WTC11 (cell line): ENCODE measurements around the gene ANTXR1. TPM values are rescaled to one million over a fixed set of nuclear protein-coding genes. Genes with fewer than 3 reads are reported as not detected.

Experiments used
- ATAC-seq: fragments of 200-7000 bp; cut with Tn5 transposase; 2 replicates; pipeline ENCODE4 v1.10.0; 2021; ENCODE audit warnings: mild to moderate bottlenecking, moderate library complexity
- CTCF ChIA-PET: fragments of 300-600 bp; sonication (Branson Sonifier 250); formaldehyde crosslinking; loops from one replicate; lab custom pipeline; 2021; ENCODE audit warnings: antibody characterized with exemption; lab: Charles Lee
- POLR2A ChIA-PET: fragments of 350-600 bp; sonication (Branson Sonifier 250); formaldehyde crosslinking; loops from one replicate; lab custom pipeline; 2021; ENCODE audit warnings: antibody characterized with exemption; lab: Charles Lee
- DNase-seq: peaks from one replicate; pipeline ENCODE4 v3.0.0; 2021; ENCODE audit warnings: low spot score
- H3K27ac Mint-ChIP-seq: 2 replicates; pipeline ENCODE4 v1.8.0; 2021; ENCODE audit warnings: mixed read lengths
- H3K27me3 Mint-ChIP-seq: 2 replicates; pipeline ENCODE4 v1.8.0; 2021; ENCODE audit warnings: low read depth, mild to moderate bottlenecking, moderate library complexity, mixed read lengths
- H3K36me3 Mint-ChIP-seq: 2 replicates; pipeline ENCODE4 v1.8.0; 2021; ENCODE audit warnings: mixed read lengths
- H3K4me1 Mint-ChIP-seq: 2 replicates; pipeline ENCODE4 v1.8.0; 2022; ENCODE audit warnings: mixed read lengths
- H3K4me3 Mint-ChIP-seq: 2 replicates; pipeline ENCODE4 v1.8.0; 2021; ENCODE audit warnings: mild to moderate bottlenecking, moderate library complexity, mixed read lengths
- H3K9me3 Mint-ChIP-seq: 2 replicates; pipeline ENCODE4 v1.8.0; 2021; ENCODE audit warnings: mixed read lengths
- CREB1 ChIP-seq: sonication (generic); formaldehyde crosslinking; IDR thresholded peaks from 2 replicates; pipeline ENCODE4 v1.8.0; 2023; ENCODE audit warnings: mild to moderate bottlenecking, missing genetic modification reagents
- ESRRA ChIP-seq: sonication (generic); formaldehyde crosslinking; IDR thresholded peaks from 2 replicates; pipeline ENCODE4 v1.8.1; 2022; ENCODE audit warnings: mild to moderate bottlenecking, missing genetic modification reagents, borderline replicate concordance
- FOXJ3 ChIP-seq: sonication (generic); formaldehyde crosslinking; IDR thresholded peaks from 2 replicates; pipeline ENCODE4 v1.9.0; 2021; ENCODE audit warnings: missing genetic modification reagents, mild to moderate bottlenecking, borderline replicate concordance
- FOXP1 ChIP-seq: sonication (generic); formaldehyde crosslinking; IDR thresholded peaks from 2 replicates; pipeline ENCODE4 v1.8.0; 2022; ENCODE audit warnings: missing genetic modification reagents, mild to moderate bottlenecking, moderate library complexity, borderline replicate concordance
- NFYB ChIP-seq: sonication (generic); formaldehyde crosslinking; conservative IDR thresholded peaks from 2 replicates; pipeline ENCODE4 v1.8.0; 2022; ENCODE audit warnings: low read depth, missing genetic modification reagents
- OVOL2 ChIP-seq: fragments of 250-450 bp; sonication (Bioruptor Pico); IDR thresholded peaks from 2 replicates; pipeline ENCODE4 v1.9.0; 2021; ENCODE audit warnings: mild to moderate bottlenecking, borderline replicate concordance
- SOX15 ChIP-seq: fragments of 250-450 bp; sonication (Bioruptor Pico); IDR thresholded peaks from 2 replicates; pipeline ENCODE4 v1.9.0; 2021; ENCODE audit warnings: mild to moderate bottlenecking
- TP53 ChIP-seq: sonication (generic); formaldehyde crosslinking; IDR thresholded peaks from 2 replicates; pipeline ENCODE4 v1.8.1; 2023; ENCODE audit warnings: mild to moderate bottlenecking, missing genetic modification reagents
- ZNF263 ChIP-seq: sonication (generic); formaldehyde crosslinking; IDR thresholded peaks from 2 replicates; pipeline ENCODE4 v1.8.1; 2022; ENCODE audit warnings: low read depth, mild to moderate bottlenecking, moderate library complexity, missing genetic modification reagents
- ZNF416 ChIP-seq: fragments of 250-450 bp; sonication (Bioruptor Pico); IDR thresholded peaks from 2 replicates; pipeline ENCODE4 v1.9.0; 2021; ENCODE audit warnings: mild to moderate bottlenecking, inconsistent platforms
- total RNA-seq: library from RNA; stranded (reverse); gene quantifications from 3 replicates; pipeline ENCODE4 v1.2.3, GENCODE V29; 2021
- TF ChIP-seq, protein P1 (sequence below): sonication (generic); formaldehyde crosslinking; IDR thresholded peaks from 2 replicates; pipeline ENCODE4 v1.8.1; 2023; ENCODE audit warnings: mild to moderate bottlenecking, missing genetic modification reagents
- TF ChIP-seq, protein P2 (sequence below): sonication (generic); formaldehyde crosslinking; IDR thresholded peaks from 2 replicates; pipeline ENCODE4 v1.8.1; 2022; ENCODE audit warnings: mild to moderate bottlenecking, missing genetic modification reagents, moderate library complexity, borderline replicate concordance
- TF ChIP-seq, protein P3 (sequence below): fragments of 250-450 bp; sonication (Bioruptor Pico); IDR thresholded peaks from 2 replicates; pipeline ENCODE4 v1.9.0; 2021; ENCODE audit warnings: mild to moderate bottlenecking
- TF ChIP-seq, protein P4 (sequence below): sonication (generic); formaldehyde crosslinking; IDR thresholded peaks from 2 replicates; pipeline ENCODE4 v1.8.1; 2023; ENCODE audit warnings: mild to moderate bottlenecking, moderate library complexity, missing genetic modification reagents
- TF ChIP-seq, protein P5 (sequence below): sonication (generic); formaldehyde crosslinking; IDR thresholded peaks from 2 replicates; pipeline ENCODE4 v1.8.0; 2023; ENCODE audit warnings: missing genetic modification reagents, mild to moderate bottlenecking, borderline replicate concordance
- TF ChIP-seq, protein P6 (sequence below): sonication (generic); formaldehyde crosslinking; conservative IDR thresholded peaks from 2 replicates; pipeline ENCODE4 v1.8.1; 2022; ENCODE audit warnings: mild to moderate bottlenecking, missing genetic modification reagents
- TF ChIP-seq, protein P7 (sequence below): sonication (generic); formaldehyde crosslinking; IDR thresholded peaks from 2 replicates; pipeline ENCODE4 v1.8.1; 2022; ENCODE audit warnings: missing genetic modification reagents, borderline replicate concordance

ANTXR1 gene
- total RNA-seq, 1 experiment from 2014 or later = 30.0 TPM

DNA sequence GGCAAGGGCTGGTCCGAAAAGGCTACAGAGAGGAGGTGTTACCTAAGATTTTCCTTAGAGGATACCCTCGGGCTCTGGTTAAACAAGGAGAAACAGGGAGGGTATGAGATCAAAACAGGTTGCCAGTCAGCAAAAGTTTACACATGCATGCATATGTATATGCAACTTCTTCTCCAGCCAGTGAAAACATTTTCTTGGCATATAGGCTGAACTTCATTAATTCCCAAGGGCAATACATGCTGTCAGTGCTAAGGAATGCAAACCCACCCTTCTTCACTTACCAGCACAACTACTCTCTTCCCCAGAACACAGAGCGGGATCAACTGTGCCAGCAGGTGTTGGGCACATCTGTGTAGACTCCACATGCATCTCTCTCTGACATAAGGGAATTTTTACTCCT, 198.1 kb downstream of the ANTXR1 start (continued):
- TF ChIP-seq, protein P1, sequence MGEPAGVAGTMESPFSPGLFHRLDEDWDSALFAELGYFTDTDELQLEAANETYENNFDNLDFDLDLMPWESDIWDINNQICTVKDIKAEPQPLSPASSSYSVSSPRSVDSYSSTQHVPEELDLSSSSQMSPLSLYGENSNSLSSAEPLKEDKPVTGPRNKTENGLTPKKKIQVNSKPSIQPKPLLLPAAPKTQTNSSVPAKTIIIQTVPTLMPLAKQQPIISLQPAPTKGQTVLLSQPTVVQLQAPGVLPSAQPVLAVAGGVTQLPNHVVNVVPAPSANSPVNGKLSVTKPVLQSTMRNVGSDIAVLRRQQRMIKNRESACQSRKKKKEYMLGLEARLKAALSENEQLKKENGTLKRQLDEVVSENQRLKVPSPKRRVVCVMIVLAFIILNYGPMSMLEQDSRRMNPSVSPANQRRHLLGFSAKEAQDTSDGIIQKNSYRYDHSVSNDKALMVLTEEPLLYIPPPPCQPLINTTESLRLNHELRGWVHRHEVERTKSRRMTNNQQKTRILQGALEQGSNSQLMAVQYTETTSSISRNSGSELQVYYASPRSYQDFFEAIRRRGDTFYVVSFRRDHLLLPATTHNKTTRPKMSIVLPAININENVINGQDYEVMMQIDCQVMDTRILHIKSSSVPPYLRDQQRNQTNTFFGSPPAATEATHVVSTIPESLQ (CRISPR knock-in tag) = no peak

DNA sequence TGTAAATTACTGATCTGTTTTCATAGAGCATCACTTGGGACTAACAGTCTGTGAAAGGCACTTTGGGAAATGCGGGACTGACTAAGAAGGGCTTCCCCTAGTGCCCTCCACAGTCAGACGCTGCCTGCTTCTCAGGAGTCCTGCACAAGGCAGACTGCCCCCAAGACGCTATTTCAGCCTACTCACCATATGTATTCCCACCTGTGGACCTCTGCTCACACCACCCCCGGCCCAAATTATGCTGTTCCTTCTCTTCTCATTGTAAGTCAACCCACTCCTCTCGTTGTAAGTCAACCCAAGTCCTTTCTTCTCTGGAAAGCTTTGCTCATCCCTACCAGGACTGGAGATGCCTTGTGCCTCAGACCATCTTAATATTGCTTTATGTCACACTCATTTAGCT, 198.7 kb downstream of the ANTXR1 start:
- POLR2A ChIA-PET = no interaction called here
- Mint-ChIP-seq H3K36me3 (peaks cover 17% of the 10 kb centered on the region), H3K27me3 (no peaks in the 10 kb centered on the region; the same call in 1 of the 2 replicates), H3K27ac (no peak overlapping the region), H3K4me3 (no peak overlapping the region), H3K9me3 (peaks cover 15% of the 10 kb centered on the region), H3K4me1 (peaks cover 3% of the 10 kb centered on the region)
- DNase-seq (no peak), ATAC-seq (no peak)
- CTCF ChIA-PET = no interaction called here
- TF ChIP-seq ZNF263 (CRISPR knock-in tag) (no peak), FOXP1 (CRISPR knock-in tag) (no peak), ESRRA (CRISPR knock-in tag) (no peak), SOX15 (CRISPR knock-in tag) (no peak), CREB1 (CRISPR knock-in tag) (no peak), TP53 (CRISPR knock-in tag) (no peak), NFYB (CRISPR knock-in tag) (no peak), OVOL2 (CRISPR knock-in tag) (no peak), ZNF416 (CRISPR knock-in tag) (no peak), FOXJ3 (no peak)
- TF ChIP-seq, protein P2, sequence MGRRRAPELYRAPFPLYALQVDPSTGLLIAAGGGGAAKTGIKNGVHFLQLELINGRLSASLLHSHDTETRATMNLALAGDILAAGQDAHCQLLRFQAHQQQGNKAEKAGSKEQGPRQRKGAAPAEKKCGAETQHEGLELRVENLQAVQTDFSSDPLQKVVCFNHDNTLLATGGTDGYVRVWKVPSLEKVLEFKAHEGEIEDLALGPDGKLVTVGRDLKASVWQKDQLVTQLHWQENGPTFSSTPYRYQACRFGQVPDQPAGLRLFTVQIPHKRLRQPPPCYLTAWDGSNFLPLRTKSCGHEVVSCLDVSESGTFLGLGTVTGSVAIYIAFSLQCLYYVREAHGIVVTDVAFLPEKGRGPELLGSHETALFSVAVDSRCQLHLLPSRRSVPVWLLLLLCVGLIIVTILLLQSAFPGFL (CRISPR knock-in tag) = no peak
- TF ChIP-seq, protein P3, sequence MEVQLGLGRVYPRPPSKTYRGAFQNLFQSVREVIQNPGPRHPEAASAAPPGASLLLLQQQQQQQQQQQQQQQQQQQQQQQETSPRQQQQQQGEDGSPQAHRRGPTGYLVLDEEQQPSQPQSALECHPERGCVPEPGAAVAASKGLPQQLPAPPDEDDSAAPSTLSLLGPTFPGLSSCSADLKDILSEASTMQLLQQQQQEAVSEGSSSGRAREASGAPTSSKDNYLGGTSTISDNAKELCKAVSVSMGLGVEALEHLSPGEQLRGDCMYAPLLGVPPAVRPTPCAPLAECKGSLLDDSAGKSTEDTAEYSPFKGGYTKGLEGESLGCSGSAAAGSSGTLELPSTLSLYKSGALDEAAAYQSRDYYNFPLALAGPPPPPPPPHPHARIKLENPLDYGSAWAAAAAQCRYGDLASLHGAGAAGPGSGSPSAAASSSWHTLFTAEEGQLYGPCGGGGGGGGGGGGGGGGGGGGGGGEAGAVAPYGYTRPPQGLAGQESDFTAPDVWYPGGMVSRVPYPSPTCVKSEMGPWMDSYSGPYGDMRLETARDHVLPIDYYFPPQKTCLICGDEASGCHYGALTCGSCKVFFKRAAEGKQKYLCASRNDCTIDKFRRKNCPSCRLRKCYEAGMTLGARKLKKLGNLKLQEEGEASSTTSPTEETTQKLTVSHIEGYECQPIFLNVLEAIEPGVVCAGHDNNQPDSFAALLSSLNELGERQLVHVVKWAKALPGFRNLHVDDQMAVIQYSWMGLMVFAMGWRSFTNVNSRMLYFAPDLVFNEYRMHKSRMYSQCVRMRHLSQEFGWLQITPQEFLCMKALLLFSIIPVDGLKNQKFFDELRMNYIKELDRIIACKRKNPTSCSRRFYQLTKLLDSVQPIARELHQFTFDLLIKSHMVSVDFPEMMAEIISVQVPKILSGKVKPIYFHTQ = no peak
- TF ChIP-seq, protein P4, sequence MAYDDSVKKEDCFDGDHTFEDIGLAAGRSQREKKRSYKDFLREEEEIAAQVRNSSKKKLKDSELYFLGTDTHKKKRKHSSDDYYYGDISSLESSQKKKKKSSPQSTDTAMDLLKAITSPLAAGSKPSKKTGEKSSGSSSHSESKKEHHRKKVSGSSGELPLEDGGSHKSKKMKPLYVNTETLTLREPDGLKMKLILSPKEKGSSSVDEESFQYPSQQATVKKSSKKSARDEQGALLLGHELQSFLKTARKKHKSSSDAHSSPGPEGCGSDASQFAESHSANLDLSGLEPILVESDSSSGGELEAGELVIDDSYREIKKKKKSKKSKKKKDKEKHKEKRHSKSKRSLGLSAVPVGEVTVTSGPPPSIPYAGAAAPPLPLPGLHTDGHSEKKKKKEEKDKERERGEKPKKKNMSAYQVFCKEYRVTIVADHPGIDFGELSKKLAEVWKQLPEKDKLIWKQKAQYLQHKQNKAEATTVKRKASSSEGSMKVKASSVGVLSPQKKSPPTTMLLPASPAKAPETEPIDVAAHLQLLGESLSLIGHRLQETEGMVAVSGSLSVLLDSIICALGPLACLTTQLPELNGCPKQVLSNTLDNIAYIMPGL (CRISPR knock-in tag) = no peak
- TF ChIP-seq, protein P5, sequence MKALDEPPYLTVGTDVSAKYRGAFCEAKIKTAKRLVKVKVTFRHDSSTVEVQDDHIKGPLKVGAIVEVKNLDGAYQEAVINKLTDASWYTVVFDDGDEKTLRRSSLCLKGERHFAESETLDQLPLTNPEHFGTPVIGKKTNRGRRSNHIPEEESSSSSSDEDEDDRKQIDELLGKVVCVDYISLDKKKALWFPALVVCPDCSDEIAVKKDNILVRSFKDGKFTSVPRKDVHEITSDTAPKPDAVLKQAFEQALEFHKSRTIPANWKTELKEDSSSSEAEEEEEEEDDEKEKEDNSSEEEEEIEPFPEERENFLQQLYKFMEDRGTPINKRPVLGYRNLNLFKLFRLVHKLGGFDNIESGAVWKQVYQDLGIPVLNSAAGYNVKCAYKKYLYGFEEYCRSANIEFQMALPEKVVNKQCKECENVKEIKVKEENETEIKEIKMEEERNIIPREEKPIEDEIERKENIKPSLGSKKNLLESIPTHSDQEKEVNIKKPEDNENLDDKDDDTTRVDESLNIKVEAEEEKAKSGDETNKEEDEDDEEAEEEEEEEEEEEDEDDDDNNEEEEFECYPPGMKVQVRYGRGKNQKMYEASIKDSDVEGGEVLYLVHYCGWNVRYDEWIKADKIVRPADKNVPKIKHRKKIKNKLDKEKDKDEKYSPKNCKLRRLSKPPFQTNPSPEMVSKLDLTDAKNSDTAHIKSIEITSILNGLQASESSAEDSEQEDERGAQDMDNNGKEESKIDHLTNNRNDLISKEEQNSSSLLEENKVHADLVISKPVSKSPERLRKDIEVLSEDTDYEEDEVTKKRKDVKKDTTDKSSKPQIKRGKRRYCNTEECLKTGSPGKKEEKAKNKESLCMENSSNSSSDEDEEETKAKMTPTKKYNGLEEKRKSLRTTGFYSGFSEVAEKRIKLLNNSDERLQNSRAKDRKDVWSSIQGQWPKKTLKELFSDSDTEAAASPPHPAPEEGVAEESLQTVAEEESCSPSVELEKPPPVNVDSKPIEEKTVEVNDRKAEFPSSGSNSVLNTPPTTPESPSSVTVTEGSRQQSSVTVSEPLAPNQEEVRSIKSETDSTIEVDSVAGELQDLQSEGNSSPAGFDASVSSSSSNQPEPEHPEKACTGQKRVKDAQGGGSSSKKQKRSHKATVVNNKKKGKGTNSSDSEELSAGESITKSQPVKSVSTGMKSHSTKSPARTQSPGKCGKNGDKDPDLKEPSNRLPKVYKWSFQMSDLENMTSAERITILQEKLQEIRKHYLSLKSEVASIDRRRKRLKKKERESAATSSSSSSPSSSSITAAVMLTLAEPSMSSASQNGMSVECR (CRISPR knock-in tag) = no peak
- TF ChIP-seq, protein P6, sequence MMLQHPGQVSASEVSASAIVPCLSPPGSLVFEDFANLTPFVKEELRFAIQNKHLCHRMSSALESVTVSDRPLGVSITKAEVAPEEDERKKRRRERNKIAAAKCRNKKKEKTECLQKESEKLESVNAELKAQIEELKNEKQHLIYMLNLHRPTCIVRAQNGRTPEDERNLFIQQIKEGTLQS (CRISPR knock-in tag) = no peak
- TF ChIP-seq, protein P7, sequence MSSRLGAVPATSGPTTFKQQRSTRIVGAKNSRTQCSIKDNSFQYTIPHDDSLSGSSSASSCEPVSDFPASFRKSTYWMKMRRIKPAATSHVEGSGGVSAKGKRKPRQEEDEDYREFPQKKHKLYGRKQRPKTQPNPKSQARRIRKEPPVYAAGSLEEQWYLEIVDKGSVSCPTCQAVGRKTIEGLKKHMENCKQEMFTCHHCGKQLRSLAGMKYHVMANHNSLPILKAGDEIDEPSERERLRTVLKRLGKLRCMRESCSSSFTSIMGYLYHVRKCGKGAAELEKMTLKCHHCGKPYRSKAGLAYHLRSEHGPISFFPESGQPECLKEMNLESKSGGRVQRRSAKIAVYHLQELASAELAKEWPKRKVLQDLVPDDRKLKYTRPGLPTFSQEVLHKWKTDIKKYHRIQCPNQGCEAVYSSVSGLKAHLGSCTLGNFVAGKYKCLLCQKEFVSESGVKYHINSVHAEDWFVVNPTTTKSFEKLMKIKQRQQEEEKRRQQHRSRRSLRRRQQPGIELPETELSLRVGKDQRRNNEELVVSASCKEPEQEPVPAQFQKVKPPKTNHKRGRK (CRISPR knock-in tag) = no peak
